Measurements from ENCODE around the gene NUP37. TPM values are rescaled to one million over a fixed set of nuclear protein-coding genes. Genes with fewer than 3 reads are reported as not detected.

The NUP37 gene
- polyA plus RNA-seq, 1 donor from 2014 or later, result 21.6 TPM

DNA sequence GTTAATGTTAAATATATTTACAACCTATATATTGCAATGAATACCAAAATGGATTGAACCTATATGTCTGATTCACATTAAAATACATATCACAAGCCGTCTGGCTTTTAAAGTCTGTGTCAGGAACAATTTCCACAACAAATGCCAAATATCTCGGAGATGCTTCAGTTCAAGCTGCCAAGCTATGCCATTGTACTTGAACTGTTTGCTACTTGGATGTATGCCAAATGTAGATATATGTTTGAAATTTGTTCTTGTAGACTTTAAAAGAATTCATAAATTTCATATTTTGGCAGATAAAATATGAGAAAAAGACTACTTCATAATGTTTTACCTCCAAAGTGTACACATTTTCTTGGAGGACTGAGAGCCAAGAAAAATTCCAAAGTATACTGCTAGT is 95.1 kb downstream of the NUP37 start:
- TF ChIP-seq, protein P1, sequence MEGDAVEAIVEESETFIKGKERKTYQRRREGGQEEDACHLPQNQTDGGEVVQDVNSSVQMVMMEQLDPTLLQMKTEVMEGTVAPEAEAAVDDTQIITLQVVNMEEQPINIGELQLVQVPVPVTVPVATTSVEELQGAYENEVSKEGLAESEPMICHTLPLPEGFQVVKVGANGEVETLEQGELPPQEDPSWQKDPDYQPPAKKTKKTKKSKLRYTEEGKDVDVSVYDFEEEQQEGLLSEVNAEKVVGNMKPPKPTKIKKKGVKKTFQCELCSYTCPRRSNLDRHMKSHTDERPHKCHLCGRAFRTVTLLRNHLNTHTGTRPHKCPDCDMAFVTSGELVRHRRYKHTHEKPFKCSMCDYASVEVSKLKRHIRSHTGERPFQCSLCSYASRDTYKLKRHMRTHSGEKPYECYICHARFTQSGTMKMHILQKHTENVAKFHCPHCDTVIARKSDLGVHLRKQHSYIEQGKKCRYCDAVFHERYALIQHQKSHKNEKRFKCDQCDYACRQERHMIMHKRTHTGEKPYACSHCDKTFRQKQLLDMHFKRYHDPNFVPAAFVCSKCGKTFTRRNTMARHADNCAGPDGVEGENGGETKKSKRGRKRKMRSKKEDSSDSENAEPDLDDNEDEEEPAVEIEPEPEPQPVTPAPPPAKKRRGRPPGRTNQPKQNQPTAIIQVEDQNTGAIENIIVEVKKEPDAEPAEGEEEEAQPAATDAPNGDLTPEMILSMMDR (IDR thresholded peaks at IDR 0.05; ENCODE audit: poor library complexity, severe bottlenecking), result no peak
- TF ChIP-seq EZH2 (IDR thresholded peaks at IDR 0.05; ENCODE audit: borderline replicate concordance, insufficient read depth, low read length, poor library complexity, severe bottlenecking), result no peak
- H3K79me2 ChIP-seq (replicated peaks; ENCODE audit: insufficient read depth, low read length), result no peaks in the 10 kb centered on the region

DNA sequence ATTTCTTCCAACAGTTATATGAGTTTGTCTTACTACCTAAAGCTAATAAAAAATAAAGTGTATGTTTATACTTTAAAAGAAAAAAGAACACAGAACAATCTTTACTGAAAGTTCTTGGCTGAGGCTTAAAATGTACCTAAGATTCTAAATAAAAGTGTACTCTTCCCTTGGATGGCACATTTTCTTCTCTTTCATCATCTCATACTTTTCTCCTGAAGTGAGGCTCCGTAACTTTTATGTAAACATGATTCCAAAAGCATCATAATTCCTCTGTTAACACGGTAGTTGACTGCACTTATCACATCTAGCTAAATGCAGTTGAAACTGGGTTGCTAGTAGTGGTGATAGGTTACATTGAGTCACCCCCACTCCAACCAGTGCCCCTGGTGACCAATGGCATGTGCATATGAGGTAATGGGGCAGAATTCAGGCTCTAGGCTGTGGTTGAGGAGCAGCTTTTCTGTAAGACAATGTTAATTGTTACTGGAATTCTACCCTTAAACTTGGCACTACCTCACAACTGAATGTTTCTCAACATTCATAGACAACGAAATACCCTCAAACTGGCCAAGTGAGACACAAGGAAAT is 96.5 kb downstream of the NUP37 start:
- Histone ChIP-seq H4K20me1 (ENCODE audit: insufficient read depth) (no peaks in the 10 kb centered on the region), H3K9me2 (ENCODE audit: insufficient read depth, low read length) (no peaks in the 10 kb centered on the region), H3K4me2 (ENCODE audit: low read length) (no peak overlapping the region), H3K79me2 (replicated peaks; ENCODE audit: insufficient read depth, low read length) (no peaks in the 10 kb centered on the region), H3K4me3 (ENCODE audit: low read length) (no peak overlapping the region), H3F3A (ENCODE audit: insufficient read depth, low read length, poor library complexity, severe bottlenecking) (no peaks in the 10 kb centered on the region), H3K27me3 (ENCODE audit: insufficient read depth, low read depth, low read length) (no peaks in the 10 kb centered on the region), H3K36me3 (ENCODE audit: insufficient read depth, low read length) (no peaks in the 10 kb centered on the region), H3K9ac (ENCODE audit: low read length) (no peak overlapping the region), H3K27ac (ENCODE audit: low read length) (no peak overlapping the region), H3K9me3 (ENCODE audit: low read length) (no peaks in the 10 kb centered on the region), H2AFZ (ENCODE audit: low read depth, low read length) (no peak overlapping the region)
- TF ChIP-seq REST (IDR thresholded peaks at IDR 0.05; ENCODE audit: borderline replicate concordance), result no peak
- TF ChIP-seq POLR2AphosphoS5 (IDR thresholded peaks at IDR 0.05), result no peak
- no peak for TF ChIP-seq RAD21 (conservative IDR thresholded peaks at IDR 0.05)
- TF ChIP-seq TAF1 (IDR thresholded peaks at IDR 0.05; ENCODE audit: low read depth), result no peak
- no peak for TF ChIP-seq EP300 (conservative IDR thresholded peaks at IDR 0.05; ENCODE audit: poor library complexity, severe bottlenecking)
- TF ChIP-seq, protein P1 (IDR thresholded peaks at IDR 0.05; ENCODE audit: poor library complexity, severe bottlenecking), result no peak
- no peak for TF ChIP-seq EZH2 (IDR thresholded peaks at IDR 0.05; ENCODE audit: borderline replicate concordance, insufficient read depth, low read length, poor library complexity, severe bottlenecking)
- no peak for TF ChIP-seq SMC3 (conservative IDR thresholded peaks at IDR 0.05; ENCODE audit: poor library complexity)
- TF ChIP-seq MXI1 (conservative IDR thresholded peaks at IDR 0.05; ENCODE audit: poor library complexity, severe bottlenecking), result no peak

More for the DNA sequence above, 95.1 kb downstream of the NUP37 start:
- H4K20me1 ChIP-seq (ENCODE audit: insufficient read depth), result no peaks in the 10 kb centered on the region
- no peak overlapping the region for H3K4me2 ChIP-seq (ENCODE audit: low read length)
- H3K9ac ChIP-seq (ENCODE audit: low read length), result no peak overlapping the region
- no peak overlapping the region for H2AFZ ChIP-seq (ENCODE audit: low read depth, low read length)
- no peaks in the 10 kb centered on the region for H3K36me3 ChIP-seq (ENCODE audit: insufficient read depth, low read length)
- H3K9me3 ChIP-seq (ENCODE audit: low read length), result no peaks in the 10 kb centered on the region
- H3K9me2 ChIP-seq (ENCODE audit: insufficient read depth, low read length), result no peaks in the 10 kb centered on the region
- no peaks in the 10 kb centered on the region for H3K27me3 ChIP-seq (ENCODE audit: insufficient read depth, low read depth, low read length)
- no peak overlapping the region for H3K4me3 ChIP-seq (ENCODE audit: low read length)
- no peaks in the 10 kb centered on the region for H3F3A ChIP-seq (ENCODE audit: insufficient read depth, low read length, poor library complexity, severe bottlenecking)
- no peak overlapping the region for H3K27ac ChIP-seq (ENCODE audit: low read length)

Other genes with a start within 250 kb of the NUP37 start
- 0.17 TPM in 1 of 2 replicates, not detected in the other for gene DRAM1, start 242.5 kb downstream of the NUP37 start, polyA plus RNA-seq
- gene WASHC3, start 58.1 kb downstream of the NUP37 start, polyA plus RNA-seq, result 65.9 and 72.6 TPM in 2 replicates
- 2.6 and 6.3 TPM in 2 replicates for gene PARPBP, start 69 bp upstream of the NUP37 start, polyA plus RNA-seq
- gene PMCH, start 77.7 kb upstream of the NUP37 start, polyA plus RNA-seq, result not detected in 2 replicates

Data from neural cell (in vitro differentiated cells).